Measurements from ENCODE around the gene ABHD17A.

DNA sequence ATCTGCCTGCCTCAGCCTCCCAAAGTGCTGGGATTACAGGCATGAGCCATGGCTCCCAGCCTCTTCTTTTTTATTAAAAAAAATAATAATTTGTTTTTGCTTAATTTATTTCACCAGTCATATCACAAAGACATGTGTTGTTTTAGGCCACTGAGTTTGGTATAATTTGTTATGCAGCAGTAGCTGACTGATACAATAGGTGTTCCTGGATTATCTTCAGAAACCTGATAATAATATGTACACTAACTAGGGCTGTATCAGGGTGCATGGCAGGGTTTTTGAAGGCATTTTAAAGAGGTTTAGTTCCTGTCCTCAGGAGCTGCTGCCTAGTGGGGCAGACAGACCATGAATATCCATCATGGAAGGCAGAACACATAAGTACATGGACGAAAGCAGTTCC is 46.1 kb upstream of the ABHD17A start:
- TF ChIP-seq, protein P1, sequence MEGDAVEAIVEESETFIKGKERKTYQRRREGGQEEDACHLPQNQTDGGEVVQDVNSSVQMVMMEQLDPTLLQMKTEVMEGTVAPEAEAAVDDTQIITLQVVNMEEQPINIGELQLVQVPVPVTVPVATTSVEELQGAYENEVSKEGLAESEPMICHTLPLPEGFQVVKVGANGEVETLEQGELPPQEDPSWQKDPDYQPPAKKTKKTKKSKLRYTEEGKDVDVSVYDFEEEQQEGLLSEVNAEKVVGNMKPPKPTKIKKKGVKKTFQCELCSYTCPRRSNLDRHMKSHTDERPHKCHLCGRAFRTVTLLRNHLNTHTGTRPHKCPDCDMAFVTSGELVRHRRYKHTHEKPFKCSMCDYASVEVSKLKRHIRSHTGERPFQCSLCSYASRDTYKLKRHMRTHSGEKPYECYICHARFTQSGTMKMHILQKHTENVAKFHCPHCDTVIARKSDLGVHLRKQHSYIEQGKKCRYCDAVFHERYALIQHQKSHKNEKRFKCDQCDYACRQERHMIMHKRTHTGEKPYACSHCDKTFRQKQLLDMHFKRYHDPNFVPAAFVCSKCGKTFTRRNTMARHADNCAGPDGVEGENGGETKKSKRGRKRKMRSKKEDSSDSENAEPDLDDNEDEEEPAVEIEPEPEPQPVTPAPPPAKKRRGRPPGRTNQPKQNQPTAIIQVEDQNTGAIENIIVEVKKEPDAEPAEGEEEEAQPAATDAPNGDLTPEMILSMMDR (IDR thresholded peaks at IDR 0.05): no peak
- no peak for TF ChIP-seq POLR2A (IDR thresholded peaks at IDR 0.05)
